Testis (tissue), 2 donors: ENCODE results near the gene KRT7.
"Not testable (repeated sequence)": the region's sequence is repeated elsewhere in the genome, so short reads cannot be mapped to it uniquely, and the experiment has no call there.

Source experiments
- POLR2A ChIP-seq: fragments of 450-650 bp; IDR thresholded peaks from one replicate; pipeline ENCODE4 v1.6.1; 2017; ENCODE audit warnings: antibody characterized with exemption, mild to moderate bottlenecking, moderate library complexity
- TF ChIP-seq, protein P1 (sequence below), 3 experiments: fragments of 450-650 bp in 2 of 3; fragments of 200-600 bp in 1 of 3; sonication (generic) in 1 of 3; IDR thresholded peaks; one replicate each; pipeline ENCODE4 v1.5.1; 2016 to 2019; ENCODE audit warnings: antibody characterized with exemption in 3 of 3, mild to moderate bottlenecking in 2 of 3, moderate library complexity in 1 of 3

DNA sequence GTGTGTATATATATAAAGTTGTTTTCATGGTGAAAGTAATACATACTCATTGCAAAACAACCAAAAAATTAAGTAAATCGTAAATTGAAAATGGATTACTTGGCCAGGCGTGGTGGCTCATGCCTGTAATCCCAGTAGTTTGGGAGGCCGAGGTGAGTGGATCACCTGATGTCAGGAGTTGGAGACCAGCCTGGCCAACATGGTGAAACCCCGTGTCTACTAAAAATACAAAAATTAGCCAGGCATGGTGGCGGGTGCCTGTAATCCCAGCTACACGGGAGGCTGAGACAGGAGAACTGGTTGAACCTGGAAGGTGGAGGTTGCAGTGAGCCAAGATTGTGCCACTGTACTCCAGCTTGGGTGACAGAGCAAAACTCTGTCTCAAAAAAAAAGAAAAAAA lies 7.2 kb downstream of the KRT7 start:
- TF ChIP-seq, protein P1, sequence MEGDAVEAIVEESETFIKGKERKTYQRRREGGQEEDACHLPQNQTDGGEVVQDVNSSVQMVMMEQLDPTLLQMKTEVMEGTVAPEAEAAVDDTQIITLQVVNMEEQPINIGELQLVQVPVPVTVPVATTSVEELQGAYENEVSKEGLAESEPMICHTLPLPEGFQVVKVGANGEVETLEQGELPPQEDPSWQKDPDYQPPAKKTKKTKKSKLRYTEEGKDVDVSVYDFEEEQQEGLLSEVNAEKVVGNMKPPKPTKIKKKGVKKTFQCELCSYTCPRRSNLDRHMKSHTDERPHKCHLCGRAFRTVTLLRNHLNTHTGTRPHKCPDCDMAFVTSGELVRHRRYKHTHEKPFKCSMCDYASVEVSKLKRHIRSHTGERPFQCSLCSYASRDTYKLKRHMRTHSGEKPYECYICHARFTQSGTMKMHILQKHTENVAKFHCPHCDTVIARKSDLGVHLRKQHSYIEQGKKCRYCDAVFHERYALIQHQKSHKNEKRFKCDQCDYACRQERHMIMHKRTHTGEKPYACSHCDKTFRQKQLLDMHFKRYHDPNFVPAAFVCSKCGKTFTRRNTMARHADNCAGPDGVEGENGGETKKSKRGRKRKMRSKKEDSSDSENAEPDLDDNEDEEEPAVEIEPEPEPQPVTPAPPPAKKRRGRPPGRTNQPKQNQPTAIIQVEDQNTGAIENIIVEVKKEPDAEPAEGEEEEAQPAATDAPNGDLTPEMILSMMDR (IDR thresholded peaks at IDR 0.05): not testable (repeated sequence)
- TF ChIP-seq POLR2A: not testable (repeated sequence)
